HG02763 (cell line): Measurements from ENCODE around the gene KCTD12.
A peak's percentile ranks its signal among the peaks of the same experiment; 100 is the strongest.
"Not testable (repeated sequence)": the region's sequence is repeated elsewhere in the genome, so short reads cannot be mapped to it uniquely, and the experiment has no call there.

Source experiments
- ATAC-seq: cut with Tn5 transposase; IDR thresholded peaks from one replicate; pipeline ENCODE4 v1.9.1; 2021; ENCODE audit warnings: mild to moderate bottlenecking, moderate library complexity; ENCODE audit not compliant: unreplicated experiment

The KCTD12 gene

GRCh38 chr13:76886292-76887075 is at the start of gene KCTD12:
Gene KCTD12 (minus strand): TSS chr13:76886405. CDS start chr13:76886148, 257 bp downstream.
- ATAC-seq: peak; percentile 74

DNA sequence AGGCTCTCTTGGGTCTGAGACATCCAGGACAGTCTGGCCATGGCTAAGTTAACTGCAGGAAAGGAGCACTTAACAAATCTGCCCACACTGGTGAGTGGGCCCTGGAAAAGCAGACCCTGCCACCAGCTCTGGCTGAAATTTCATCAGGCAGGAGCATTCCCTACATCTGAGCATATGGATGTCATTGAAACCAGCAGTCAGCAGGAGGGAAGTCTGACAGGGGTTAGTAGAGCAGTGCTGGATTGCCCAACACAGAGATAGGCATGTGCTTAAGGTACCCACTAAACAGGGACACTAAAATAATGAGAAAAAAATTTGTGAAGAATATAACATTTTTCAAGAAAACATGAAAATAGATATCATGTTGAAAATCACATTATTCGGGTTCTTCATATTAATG is 48.5 kb upstream of the KCTD12 start:
- no peak for ATAC-seq

- ATAC-seq: no peak
Measured at GRCh38 chr13:76932076-76932475, 45.9 kb upstream of the KCTD12 start.

GRCh38 chr13:76929851-76930374 is 43.7 kb upstream of the KCTD12 start:
- ATAC-seq: no peak

DNA sequence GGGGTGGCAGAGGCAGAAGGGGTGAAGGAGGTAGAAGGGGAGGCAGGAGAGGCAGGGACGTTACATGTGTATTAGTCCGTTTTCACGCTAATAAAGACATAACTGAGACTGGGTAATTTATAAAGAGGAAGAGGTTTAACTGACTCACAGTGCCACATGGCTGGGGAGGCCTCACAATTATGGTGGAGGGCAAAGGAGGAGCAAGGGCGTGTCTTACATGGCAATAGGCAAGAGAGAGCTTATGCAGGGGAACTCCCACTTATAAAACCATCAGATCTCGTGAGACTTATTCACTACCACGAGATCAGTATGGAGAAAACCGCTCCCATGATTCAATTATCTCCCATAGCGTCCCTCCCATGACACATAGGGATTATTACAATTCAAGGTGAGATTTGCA is 43.1 kb upstream of the KCTD12 start:
- no peak for ATAC-seq

- no peak for ATAC-seq
Measured at GRCh38 chr13:76928456-76928855, 42.3 kb upstream of the KCTD12 start.

DNA sequence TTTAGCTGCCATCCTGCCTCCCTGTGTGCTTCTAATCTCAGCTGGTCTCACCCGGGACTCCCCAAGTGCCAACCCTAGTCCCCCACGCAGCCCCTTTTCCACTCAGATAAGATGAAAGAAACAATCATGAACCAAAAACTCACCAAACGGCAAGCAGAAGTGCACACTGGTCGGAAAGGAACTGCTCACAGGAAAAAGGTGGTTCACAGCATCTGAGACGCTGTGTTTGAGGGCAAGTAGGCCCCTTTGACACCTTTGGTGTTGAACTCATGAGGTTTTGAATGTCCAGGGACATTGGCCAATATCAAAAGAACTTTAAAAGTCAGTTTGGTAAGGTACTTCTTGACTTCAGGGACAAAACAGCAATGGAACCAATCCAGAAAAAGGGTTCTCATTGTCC is 41.8 kb upstream of the KCTD12 start:
- ATAC-seq: no peak

DNA sequence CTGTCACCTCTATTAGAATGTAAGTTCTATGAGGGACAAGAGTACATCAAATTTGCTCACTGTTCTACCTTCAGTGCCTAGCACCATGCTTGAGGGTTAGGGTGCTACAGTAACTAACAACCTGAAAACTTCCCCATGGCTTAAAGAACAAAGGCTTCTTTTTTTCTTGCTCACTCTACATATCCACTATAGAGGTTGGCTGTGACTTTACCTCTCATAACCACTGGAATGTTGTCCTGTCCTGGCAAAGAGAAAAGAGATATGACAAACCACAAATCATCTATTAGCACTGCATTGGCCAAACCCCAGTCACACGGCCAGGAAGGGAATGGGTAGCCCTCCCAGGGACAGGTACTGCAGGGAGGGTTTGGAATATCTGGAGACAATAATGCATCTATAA is 38.9 kb upstream of the KCTD12 start:
- no peak for ATAC-seq

- ATAC-seq: no peak
Measured at GRCh38 chr13:76921516-76921915, 35.3 kb upstream of the KCTD12 start.

GRCh38 chr13:76917755-76918481 is 31.7 kb upstream of the KCTD12 start:
- not testable (repeated sequence) for ATAC-seq

DNA sequence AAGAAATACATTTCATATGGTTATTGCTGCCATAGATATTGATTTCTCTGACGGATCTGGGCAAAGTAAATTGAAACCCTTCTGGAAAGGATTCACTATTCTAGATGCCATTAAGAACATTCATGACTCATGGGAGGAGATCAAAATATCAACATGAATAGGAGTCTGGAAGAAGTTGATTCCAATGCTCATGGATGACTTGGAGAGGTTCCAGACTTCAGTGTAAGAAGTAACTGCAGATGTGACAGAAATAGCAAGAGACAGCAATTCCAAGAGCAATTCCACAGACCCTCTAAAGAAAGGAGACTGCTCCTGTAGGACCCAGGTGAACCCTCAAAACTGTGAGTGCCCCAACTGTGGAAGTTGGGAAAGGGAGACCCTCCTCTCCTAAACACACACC is 30.9 kb upstream of the KCTD12 start:
- no peak for ATAC-seq

DNA sequence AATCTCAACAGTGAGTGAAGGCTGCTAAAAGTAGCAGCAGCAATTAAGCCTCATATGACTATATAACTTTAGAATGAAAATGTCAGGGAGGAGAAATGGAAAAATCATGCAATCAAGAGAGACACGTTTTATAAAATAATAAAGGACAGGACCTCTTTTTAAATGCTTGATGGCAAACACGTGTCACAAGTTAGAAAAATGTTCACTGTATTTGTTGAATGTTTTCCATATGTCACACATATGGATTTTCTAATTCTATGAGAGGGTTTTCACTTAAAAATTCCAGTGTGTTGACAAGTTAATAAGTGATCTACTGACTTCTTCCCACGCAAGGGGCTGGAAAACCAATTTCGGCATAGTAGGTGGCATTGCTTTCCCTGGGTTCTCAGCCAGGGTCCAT is 27.7 kb upstream of the KCTD12 start:
- ATAC-seq: no peak

DNA sequence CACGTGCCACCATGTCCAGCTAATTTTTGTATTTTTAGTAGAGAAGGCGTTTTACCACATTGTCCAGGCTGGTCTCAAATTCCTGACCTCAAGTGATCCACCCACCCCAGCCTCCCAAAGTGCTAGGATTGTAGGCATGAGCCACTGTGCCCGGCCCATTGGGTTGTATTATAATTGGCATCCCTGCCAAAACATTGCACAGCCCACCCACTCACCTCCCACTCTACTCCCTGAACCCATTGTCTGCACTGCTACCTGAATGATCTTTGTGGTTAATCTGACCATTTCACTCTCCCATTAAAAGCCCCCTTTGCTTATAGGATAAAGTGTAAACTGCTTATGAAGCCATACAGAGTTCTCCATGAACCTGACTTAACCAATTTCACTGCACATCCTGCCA is 26.3 kb upstream of the KCTD12 start:
- ATAC-seq: no peak

- no peak for ATAC-seq
Measured at GRCh38 chr13:76904507-76904906, 18.3 kb upstream of the KCTD12 start.

GRCh38 chr13:76903544-76904162 is 17.4 kb upstream of the KCTD12 start:
- peak; percentile 95 for ATAC-seq

DNA sequence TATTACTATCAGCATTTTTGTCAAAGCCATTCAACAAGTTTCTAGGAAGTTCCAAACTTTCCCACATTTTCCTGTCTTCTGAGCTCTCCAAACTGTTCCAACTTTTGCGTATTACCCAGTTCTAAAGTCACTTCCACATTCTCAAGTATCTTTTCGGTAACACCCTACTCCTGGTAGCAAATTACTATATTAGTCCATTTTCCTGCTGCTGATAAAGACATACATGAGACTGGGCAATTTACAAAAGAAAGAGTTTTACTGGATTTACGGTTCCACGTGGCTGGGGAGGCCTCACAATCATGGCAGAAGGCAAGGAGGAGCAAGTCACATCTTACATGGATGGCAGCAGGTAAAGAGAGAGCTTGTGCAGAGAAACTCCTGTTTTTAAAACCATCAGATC is 12.9 kb upstream of the KCTD12 start:
- ATAC-seq: not testable (repeated sequence)

DNA sequence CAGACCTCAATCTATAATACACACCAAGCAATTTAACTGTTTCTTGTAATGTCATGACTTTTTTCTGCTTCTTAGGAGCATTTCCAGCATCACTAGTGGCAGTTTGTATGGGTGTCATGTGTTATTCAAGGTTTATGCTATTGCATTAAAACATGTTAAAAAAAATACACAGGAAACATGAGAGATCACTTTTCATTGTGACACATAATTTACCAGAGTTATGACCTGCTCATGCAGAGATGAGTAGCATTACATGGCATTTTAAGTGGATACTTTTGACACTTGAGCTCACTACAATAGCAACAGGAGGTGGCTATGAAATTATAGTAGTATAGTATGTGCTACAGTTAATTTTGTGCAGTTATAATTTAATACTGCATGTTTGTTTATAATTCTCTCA is 11.0 kb upstream of the KCTD12 start:
- ATAC-seq: not testable (repeated sequence)

DNA sequence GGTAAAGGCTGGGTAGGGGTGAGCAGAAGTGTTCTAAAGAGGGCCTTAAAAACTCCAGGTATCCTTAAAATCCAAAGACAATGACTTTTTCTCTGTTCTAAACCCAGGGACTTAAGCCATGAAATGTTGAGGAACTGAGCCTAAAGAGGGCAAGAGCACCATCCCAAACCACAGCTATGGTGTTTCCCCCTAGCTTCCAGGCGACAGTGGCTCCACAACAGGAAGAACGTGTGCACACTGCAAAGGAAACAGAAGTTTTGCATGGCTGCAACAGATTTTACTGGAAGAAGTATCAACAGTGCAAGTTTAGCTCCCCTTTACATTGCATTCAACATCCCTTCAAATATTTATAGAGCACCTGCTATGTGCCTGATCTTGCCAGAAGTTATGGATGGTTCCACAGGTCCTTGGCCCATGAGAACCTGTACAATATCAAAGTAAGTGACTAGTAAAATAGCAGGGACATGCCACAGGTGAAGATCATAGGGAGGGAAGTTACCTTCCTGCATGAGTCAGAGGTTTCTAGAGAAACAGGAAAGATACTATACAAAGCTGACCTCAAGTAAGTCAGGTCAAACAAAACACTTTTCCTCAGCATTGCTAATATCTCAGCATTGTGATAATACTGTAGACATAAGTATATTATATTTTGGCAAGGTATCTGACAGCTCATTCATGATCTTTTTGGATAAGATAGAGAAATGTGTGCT is 8.4 kb upstream of the KCTD12 start:
- no peak for ATAC-seq

DNA sequence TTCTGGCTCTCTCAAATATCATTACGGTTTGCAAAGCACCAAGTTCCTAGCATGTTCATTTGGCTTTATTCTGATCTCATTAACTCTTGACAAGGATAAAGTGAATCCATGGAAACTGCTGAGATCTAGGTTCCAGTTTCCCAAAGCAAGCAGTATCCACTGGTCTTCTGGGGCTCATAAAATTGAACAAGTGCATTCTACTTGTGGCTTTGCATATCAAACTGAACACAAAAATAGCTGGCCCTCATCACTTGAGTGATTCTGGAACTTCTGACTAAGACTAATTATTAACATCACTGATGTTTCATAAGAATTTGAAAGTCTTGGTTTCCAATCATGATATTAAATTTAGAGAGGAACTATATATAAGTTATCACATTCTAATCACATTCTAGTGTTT is 6.3 kb upstream of the KCTD12 start:
- ATAC-seq: peak; percentile 58

GRCh38 chr13:76890021-76890420 is 3.8 kb upstream of the KCTD12 start:
- ATAC-seq: no peak

DNA sequence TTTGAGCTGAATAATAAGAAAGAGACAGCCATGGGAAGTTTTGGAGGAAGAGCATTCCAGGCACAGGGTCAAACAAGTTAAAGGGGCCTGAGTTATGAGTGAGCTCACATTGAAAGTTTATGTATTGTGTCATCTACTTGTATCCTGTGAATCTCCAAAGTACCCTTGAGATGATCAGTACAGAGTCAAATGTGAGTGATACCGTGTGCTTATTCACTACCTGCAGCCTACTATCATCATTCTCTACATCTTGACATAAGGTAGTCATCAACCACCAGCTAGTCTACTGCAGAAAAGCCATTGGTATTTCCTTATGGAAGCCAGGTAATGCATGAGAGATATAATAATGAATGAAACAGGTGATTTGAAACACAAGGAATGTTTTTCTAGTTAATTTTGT is 3.0 kb upstream of the KCTD12 start:
- ATAC-seq: no peak
